Measurements from ENCODE around the gene GIMAP8. TPM values are rescaled to one million over a fixed set of nuclear protein-coding genes. Genes with fewer than 3 reads are reported as not detected.

The GIMAP8 gene
- total and polyA plus RNA-seq, 2 of the 8 experiments (the other 6 are each of a cell fraction or from before 2014, with no cell fraction given), result not detected

DNA sequence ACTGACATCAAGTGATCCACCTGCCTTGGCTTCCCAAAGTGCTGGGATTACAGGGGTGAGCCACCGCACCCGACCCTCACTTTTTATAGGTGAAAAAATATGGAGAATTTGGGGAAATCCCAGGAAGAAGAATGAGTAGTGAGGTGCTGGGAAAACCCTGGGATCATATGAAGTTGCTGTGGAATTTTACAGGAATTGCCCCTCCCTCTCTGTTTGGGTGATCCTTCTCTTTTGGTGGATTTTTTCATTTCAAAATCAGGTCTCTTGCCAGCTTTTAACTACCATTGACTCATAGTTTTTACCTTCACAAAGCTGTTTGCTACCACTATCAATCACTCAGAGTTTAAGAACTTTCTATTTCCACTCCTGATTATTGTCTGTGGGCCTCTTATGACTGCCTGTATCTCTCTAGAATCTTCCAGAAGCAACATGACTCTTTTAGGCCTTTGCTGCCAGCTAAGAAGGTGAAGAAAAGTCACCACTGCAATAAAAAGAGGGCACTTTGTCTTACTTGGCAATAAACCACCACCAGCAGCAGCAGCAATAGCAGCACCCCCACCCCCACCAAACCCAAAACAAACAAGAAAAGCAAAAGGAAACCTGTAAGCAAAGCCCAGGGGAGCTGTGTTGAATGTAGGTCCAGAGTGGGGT lies 4.0 kb upstream of the GIMAP8 start (continued):
- TF ChIP-seq, protein P1, sequence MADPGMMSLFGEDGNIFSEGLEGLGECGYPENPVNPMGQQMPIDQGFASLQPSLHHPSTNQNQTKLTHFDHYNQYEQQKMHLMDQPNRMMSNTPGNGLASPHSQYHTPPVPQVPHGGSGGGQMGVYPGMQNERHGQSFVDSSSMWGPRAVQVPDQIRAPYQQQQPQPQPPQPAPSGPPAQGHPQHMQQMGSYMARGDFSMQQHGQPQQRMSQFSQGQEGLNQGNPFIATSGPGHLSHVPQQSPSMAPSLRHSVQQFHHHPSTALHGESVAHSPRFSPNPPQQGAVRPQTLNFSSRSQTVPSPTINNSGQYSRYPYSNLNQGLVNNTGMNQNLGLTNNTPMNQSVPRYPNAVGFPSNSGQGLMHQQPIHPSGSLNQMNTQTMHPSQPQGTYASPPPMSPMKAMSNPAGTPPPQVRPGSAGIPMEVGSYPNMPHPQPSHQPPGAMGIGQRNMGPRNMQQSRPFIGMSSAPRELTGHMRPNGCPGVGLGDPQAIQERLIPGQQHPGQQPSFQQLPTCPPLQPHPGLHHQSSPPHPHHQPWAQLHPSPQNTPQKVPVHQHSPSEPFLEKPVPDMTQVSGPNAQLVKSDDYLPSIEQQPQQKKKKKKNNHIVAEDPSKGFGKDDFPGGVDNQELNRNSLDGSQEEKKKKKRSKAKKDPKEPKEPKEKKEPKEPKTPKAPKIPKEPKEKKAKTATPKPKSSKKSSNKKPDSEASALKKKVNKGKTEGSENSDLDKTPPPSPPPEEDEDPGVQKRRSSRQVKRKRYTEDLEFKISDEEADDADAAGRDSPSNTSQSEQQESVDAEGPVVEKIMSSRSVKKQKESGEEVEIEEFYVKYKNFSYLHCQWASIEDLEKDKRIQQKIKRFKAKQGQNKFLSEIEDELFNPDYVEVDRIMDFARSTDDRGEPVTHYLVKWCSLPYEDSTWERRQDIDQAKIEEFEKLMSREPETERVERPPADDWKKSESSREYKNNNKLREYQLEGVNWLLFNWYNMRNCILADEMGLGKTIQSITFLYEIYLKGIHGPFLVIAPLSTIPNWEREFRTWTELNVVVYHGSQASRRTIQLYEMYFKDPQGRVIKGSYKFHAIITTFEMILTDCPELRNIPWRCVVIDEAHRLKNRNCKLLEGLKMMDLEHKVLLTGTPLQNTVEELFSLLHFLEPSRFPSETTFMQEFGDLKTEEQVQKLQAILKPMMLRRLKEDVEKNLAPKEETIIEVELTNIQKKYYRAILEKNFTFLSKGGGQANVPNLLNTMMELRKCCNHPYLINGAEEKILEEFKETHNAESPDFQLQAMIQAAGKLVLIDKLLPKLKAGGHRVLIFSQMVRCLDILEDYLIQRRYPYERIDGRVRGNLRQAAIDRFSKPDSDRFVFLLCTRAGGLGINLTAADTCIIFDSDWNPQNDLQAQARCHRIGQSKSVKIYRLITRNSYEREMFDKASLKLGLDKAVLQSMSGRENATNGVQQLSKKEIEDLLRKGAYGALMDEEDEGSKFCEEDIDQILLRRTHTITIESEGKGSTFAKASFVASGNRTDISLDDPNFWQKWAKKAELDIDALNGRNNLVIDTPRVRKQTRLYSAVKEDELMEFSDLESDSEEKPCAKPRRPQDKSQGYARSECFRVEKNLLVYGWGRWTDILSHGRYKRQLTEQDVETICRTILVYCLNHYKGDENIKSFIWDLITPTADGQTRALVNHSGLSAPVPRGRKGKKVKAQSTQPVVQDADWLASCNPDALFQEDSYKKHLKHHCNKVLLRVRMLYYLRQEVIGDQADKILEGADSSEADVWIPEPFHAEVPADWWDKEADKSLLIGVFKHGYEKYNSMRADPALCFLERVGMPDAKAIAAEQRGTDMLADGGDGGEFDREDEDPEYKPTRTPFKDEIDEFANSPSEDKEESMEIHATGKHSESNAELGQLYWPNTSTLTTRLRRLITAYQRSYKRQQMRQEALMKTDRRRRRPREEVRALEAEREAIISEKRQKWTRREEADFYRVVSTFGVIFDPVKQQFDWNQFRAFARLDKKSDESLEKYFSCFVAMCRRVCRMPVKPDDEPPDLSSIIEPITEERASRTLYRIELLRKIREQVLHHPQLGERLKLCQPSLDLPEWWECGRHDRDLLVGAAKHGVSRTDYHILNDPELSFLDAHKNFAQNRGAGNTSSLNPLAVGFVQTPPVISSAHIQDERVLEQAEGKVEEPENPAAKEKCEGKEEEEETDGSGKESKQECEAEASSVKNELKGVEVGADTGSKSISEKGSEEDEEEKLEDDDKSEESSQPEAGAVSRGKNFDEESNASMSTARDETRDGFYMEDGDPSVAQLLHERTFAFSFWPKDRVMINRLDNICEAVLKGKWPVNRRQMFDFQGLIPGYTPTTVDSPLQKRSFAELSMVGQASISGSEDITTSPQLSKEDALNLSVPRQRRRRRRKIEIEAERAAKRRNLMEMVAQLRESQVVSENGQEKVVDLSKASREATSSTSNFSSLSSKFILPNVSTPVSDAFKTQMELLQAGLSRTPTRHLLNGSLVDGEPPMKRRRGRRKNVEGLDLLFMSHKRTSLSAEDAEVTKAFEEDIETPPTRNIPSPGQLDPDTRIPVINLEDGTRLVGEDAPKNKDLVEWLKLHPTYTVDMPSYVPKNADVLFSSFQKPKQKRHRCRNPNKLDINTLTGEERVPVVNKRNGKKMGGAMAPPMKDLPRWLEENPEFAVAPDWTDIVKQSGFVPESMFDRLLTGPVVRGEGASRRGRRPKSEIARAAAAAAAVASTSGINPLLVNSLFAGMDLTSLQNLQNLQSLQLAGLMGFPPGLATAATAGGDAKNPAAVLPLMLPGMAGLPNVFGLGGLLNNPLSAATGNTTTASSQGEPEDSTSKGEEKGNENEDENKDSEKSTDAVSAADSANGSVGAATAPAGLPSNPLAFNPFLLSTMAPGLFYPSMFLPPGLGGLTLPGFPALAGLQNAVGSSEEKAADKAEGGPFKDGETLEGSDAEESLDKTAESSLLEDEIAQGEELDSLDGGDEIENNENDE (IDR thresholded peaks at IDR 0.05; ENCODE audit: insufficient replicate concordance, low read length), result no peak
- TF ChIP-seq SRF (IDR thresholded peaks at IDR 0.05; ENCODE audit: low read depth, low read length) (no peak), KDM4A (IDR thresholded peaks at IDR 0.05; ENCODE audit: low read depth, low read length, severe bottlenecking) (no peak), EZH2 (IDR thresholded peaks at IDR 0.05; ENCODE audit: low read depth, low read length, severe bottlenecking) (no peak), POLR2AphosphoS5 (IDR thresholded peaks at IDR 0.05; ENCODE audit: low read depth, low read length) (no peak), RXRA (IDR thresholded peaks at IDR 0.05; ENCODE audit: insufficient read depth, low read depth, low read length) (no peak), JUND (IDR thresholded peaks at IDR 0.05; ENCODE audit: low read length) (no peak), CHD2 (IDR thresholded peaks at IDR 0.05; ENCODE audit: low read length) (no peak), CEBPB (IDR thresholded peaks at IDR 0.05; ENCODE audit: low read depth, low read length) (no peak), TEAD4 (IDR thresholded peaks at IDR 0.05; ENCODE audit: low read depth, low read length) (no peak), CTBP2 (IDR thresholded peaks at IDR 0.05; ENCODE audit: borderline replicate concordance, insufficient read depth, insufficient read length, low read length) (no peak)

All from H1 (cell line).